Transverse colon (tissue), 4 donors: ENCODE measurements around the gene IRF9. TPM values are rescaled to one million over a fixed set of nuclear protein-coding genes. Genes with fewer than 3 reads are reported as not detected.

Experiments used
- DNase-seq: peaks from one replicate; pipeline ENCODE4 v3.0.0-alpha.2; 2019
- H3K27ac ChIP-seq, 4 donors: fragments of 200-600 bp; sonication (generic); 2 replicates each; pipeline ENCODE4 v1.5.1; 2016 to 2018; ENCODE audit warnings: inconsistent platforms in 4 of 4
- H3K27me3 ChIP-seq: fragments of 200-600 bp; sonication (generic); 2 replicates; pipeline ENCODE4 v1.5.1; 2017; ENCODE audit warnings: inconsistent platforms
- H3K36me3 ChIP-seq, 4 donors: fragments of 200-600 bp; sonication (generic); 2 replicates each; pipeline ENCODE4 v1.5.1; 2017 to 2019; ENCODE audit warnings: inconsistent platforms in 4 of 4
- H3K4me1 ChIP-seq, 4 donors: fragments of 200-600 bp; sonication (generic); 2 replicates each; pipeline ENCODE4 v1.5.1; 2017 to 2020; ENCODE audit warnings: inconsistent platforms in 4 of 4
- H3K4me3 ChIP-seq, 4 donors: fragments of 200-600 bp; sonication (generic); 1 replicate in 1 of 4; 2 replicates in 3 of 4; pipeline versions ENCODE4 v1.5.1 to v1.6.1; 2017 to 2019; ENCODE audit warnings: inconsistent platforms in 4 of 4
- H3K9me3 ChIP-seq, 2 donors: fragments of 200-600 bp; sonication (generic); 2 replicates each; pipeline ENCODE4 v1.5.1; 2017 to 2019; ENCODE audit warnings: inconsistent platforms in 2 of 2
- EP300 ChIP-seq: sonication (generic); formaldehyde crosslinking; IDR thresholded peaks from one replicate; pipeline ENCODE4 v1.6.1; 2017; ENCODE audit warnings: antibody characterized with exemption, low read depth
- POLR2A ChIP-seq: fragments of 450-650 bp; IDR thresholded peaks from one replicate; pipeline ENCODE4 v1.6.1; 2016; ENCODE audit warnings: antibody characterized with exemption, mild to moderate bottlenecking, moderate library complexity
- POLR2AphosphoS5 ChIP-seq, 3 donors: sonication (generic); formaldehyde crosslinking; IDR thresholded peaks; one replicate each; pipeline ENCODE4 v1.6.1; 2016; ENCODE audit warnings: antibody characterized with exemption in 3 of 3
- WGBS, 2 donors: methylation state at CpG; one replicate each; pipeline ENCODE4 v1.1.5; 2018; ENCODE audit warnings: low coverage in 1 of 2; 5-methylcytosine and 5-hydroxymethylcytosine counted together
- in situ Hi-C, 4 donors: fragments of 200-750 bp; cut with MboI; loops; one replicate each; pipeline versions ENCODE4 v1.15.0 to v1.15.1; 2017; ENCODE audit warnings: low sequenced_read_pairs in 3 of 4, low pct_ligation_motif_present in 1 of 4, low pct_unique_long_range_greater_than_20kb in 1 of 4
- intact Hi-C: fragments of 100-400 bp; cut with DNase I; formaldehyde crosslinking; loops from one replicate; pipeline ENCODE4 v1.15.1; 2023; ENCODE audit warnings: low total_unique reads
- small RNA-seq, 4 donors: library from RNA; depleted of rRNA; stranded (forward); fragments of <200 nt; gene quantifications; one replicate each; pipeline ENCODE3, GENCODE V24; 2016
- total RNA-seq, 4 donors: library from RNA; depleted of rRNA; stranded (reverse); fragments of >200 nt; gene quantifications; one replicate each; pipeline ENCODE4 v1.1.0, GENCODE V29; 2016
- TF ChIP-seq, protein P1 (sequence below), 5 experiments: fragments of 200-600 bp in 3 of 5; fragments of 450-650 bp in 2 of 5; sonication (generic) in 3 of 5; IDR thresholded peaks; 1 replicate in 2 of 5; 2 replicates in 3 of 5; pipeline ENCODE4 v1.5.1; 2016 to 2017; ENCODE audit warnings: antibody characterized with exemption in 5 of 5, inconsistent platforms in 3 of 5, mild to moderate bottlenecking in 2 of 5, moderate library complexity in 1 of 5

The IRF9 gene
- total RNA-seq, 4 donors from 2014 or later: 44.2 to 81.9 (median 52.4) TPM

DNA sequence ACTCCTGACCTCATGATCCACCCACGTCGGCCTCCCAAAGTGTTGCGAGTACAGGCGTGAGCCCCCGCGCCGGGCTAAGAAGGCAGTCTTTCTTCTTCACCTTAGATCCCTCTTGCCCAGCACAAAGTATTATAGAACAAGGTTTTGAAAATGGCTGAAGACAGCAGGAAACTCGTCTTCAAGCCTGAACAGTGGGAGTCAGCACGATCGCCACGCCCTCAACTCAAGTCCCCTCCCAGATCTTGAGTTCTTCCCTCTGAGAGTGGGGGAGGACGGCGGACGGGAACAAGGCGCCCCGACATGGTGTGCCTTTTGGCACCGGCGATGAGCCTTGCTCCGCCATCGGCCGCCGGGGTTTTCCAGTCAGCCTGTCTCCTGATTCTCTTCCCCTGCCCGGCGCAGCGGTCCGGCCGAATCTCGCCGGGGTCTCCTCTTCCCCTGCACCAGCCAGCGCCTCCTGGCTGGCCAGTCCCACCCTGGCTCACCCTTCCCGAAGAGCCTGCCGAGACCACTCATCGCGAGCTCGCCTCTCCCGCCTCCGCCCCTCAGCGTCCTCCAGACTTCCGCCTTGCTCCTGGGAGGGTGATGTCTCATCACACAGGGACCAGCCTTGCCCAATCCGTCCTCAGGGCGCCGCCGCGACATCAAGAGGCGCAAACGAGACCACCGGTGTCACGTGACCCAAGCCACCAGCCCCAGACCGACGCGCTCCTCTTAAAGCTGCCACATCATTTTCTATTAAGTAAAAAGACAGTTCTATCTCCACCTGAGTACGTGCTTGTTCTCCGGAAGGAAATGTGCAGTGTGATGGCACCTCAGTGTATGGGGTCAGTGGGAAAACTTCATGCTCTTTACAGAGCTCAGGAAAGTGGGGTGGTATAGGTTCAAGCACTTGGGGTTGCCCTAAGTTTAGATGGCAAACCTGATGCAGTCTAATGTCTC lies 52.1 kb downstream of the IRF9 start, which contains the start of gene CHMP4A:
Gene CHMP4A (minus strand): TSS at position 565 of the 942 bp plus-strand sequence. CDS start 49 bp downstream, at position 516.
- WGBS, 2 donors: 0 to 1% methylated on average over 5 to 53 of the region's 53 CpGs
- Histone ChIP-seq H3K4me3 (peak within 1 kb of the TSS; percentile 62 to 79 (median 66)), H3K27me3 (no peaks in the 10 kb centered on the region), H3K9me3 (no peaks in the 10 kb centered on the region), H3K4me1 (peaks cover 15 to 34% (median 19%) of the 10 kb centered on the region in 4 donors), H3K27ac (peak within 1 kb of the TSS; percentile 97), H3K36me3 (peaks cover 0 to 18% (median 9%) of the 10 kb centered on the region in 4 donors)
- TF ChIP-seq, protein P1, sequence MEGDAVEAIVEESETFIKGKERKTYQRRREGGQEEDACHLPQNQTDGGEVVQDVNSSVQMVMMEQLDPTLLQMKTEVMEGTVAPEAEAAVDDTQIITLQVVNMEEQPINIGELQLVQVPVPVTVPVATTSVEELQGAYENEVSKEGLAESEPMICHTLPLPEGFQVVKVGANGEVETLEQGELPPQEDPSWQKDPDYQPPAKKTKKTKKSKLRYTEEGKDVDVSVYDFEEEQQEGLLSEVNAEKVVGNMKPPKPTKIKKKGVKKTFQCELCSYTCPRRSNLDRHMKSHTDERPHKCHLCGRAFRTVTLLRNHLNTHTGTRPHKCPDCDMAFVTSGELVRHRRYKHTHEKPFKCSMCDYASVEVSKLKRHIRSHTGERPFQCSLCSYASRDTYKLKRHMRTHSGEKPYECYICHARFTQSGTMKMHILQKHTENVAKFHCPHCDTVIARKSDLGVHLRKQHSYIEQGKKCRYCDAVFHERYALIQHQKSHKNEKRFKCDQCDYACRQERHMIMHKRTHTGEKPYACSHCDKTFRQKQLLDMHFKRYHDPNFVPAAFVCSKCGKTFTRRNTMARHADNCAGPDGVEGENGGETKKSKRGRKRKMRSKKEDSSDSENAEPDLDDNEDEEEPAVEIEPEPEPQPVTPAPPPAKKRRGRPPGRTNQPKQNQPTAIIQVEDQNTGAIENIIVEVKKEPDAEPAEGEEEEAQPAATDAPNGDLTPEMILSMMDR (IDR thresholded peaks at IDR 0.05): peak in 1 of 5 experiments; percentile 37
- peak; percentile 98 for TF ChIP-seq POLR2A
- no peak for TF ChIP-seq EP300
- peak; percentile 96 to 99 (median 99) for TF ChIP-seq POLR2AphosphoS5 (IDR thresholded peaks at IDR 0.05)
- DNase-seq: peak; percentile 97
- intact Hi-C loops (no loop called here), in situ Hi-C loops (no loop called here)

DNA sequence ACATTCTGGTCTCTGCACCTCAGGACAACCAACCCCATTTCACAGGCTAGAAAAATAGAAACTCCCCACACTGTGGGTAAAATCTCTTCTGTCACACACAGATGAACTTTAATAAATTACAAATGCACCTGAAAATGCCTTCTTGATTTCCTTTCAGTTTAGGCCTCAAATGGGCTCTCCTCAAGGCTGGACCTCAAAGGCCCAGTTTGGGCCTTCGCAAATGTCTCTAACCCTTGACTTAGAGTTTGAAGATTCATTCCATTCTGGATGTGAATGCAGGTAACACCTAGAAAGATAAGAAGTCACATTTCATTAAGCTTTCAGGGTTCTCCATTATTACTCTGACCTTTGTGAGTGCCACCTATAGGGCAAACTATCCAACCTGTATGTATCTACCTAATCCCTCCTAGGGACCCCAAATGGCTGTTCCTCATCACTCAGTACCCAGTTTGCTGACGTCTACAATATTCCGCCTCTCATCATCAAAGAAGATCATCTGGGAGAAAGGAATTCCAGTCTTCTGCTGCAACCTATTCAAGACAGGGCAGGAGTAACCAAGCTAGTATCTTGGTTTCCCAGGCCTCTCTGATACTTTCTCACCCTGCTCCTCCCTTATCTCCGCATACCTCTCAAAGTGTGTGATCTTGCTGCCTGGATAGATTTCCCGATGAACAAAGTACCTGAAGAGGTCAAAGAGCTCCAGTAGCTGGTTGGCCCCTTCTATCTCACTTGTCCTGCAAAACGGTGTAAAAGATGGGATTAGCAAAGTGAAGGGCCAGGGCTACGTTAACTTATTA lies 53.0 kb downstream of the IRF9 start:
- H3K4me1 ChIP-seq: peaks cover 15 to 34% (median 19%) of the 10 kb centered on the region in 4 donors
- WGBS, 2 donors: 89 to 92% methylated on average over 5 to 7 of the region's 7 CpGs
- no peak for DNase-seq

DNA sequence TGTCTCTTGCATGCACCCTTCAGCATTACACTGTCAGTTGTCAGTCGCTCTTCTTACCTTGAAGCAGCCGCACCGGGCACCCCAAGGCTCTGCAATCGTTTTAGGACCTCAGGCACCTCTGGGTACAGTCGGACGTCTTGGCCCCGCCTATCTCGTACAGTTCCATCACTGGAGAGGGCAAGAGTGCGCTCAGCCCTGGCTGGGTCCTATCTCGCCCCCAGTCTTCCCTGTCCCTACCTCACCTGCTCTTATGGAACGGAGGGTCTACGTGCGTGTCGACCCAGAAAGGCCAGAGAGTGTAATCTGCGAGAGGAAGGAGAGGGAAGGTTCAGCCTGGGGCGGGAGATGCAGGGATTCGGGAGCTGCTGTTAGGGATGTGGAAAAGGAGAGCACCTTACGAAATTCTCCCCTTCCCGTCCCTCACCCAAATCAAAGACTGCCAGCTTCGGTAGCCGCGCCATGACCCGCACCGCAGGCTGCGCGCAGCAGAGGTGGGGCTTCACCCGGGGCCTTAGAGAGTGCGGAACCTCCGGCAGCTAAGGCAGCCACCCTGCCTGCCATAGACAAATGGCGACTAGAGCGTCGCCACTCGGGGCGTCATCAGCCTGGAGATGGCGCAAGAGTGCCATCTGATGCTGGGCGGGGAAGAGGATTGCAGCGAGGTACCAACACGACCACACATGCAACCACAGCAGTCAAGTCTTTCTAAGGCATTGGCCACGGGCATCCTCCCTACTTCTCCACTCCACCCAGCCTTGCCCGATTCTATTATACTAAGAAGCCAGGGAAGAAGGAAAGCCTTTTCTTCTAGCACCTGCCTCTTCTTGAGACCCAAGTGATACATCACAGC lies 54.7 kb downstream of the IRF9 start, which contains the start of gene MDP1:
Gene MDP1 (minus strand): TSS at position 572 of the 850 bp plus-strand sequence. CDS start 111 bp downstream, at position 461.
- Histone ChIP-seq H3K27ac (peak within 1 kb of the TSS; percentile 88 to 97 (median 97)), H3K27me3 (no peaks in the 10 kb centered on the region), H3K36me3 (peaks cover 0 to 3% (median under 1%) of the 10 kb centered on the region in 4 donors), H3K4me3 (peak within 1 kb of the TSS; percentile 52 to 74 (median 69)), H3K9me3 (no peaks in the 10 kb centered on the region), H3K4me1 (peaks cover 15 to 34% (median 19%) of the 10 kb centered on the region in 4 donors)
- DNase-seq: peak; percentile 90
- WGBS, 2 donors: 0% methylated on average over 40 of the region's 40 CpGs; no CpG with 5 or more reads in 1 of the 2 donors
- intact Hi-C loops: no loop called here
- in situ Hi-C loops: no loop called here
- TF ChIP-seq EP300: no peak
- peak; percentile 87 to 94 (median 91) for TF ChIP-seq POLR2AphosphoS5 (IDR thresholded peaks at IDR 0.05)
- TF ChIP-seq, protein P1 (IDR thresholded peaks at IDR 0.05): peak; percentile 38 to 57 (median 42)
- peak; percentile 93 for TF ChIP-seq POLR2A

More for the DNA sequence above, 53.0 kb downstream of the IRF9 start:
- Histone ChIP-seq H3K9me3 (no peaks in the 10 kb centered on the region), H3K36me3 (peaks cover 0 to 18% (median 9%) of the 10 kb centered on the region in 4 donors), H3K27ac (peak overlapping the region; percentile 97), H3K4me3 (peak overlapping the region in 3 of 4 donors; percentile 62 to 79 (median 69)), H3K27me3 (no peaks in the 10 kb centered on the region)
- intact Hi-C loops (no loop called here), in situ Hi-C loops (no loop called here)
- TF ChIP-seq POLR2A: no peak
- TF ChIP-seq, protein P1 (IDR thresholded peaks at IDR 0.05): no peak

Small RNA genes lying within 50 kb of the gene (small RNA-seq; reads per million reads assigned to genes)
- gene AL136295.4: 0 reads per million in 4 donors
- 0 reads per million in 4 donors for gene CHMP4A
- 0 to 0.28 (median 0) reads per million in 4 donors for gene IPO4
- gene IRF9: 0 to 0.12 (median 0) reads per million in 4 donors
- gene MDP1: 0 reads per million in 4 donors
- gene RNA5SP383: 0.18 to 1.5 (median 0.99) reads per million in 4 donors

Other genes with a start within 250 kb of the IRF9 start
- gene DHRS4, start 207.5 kb upstream of the IRF9 start, total RNA-seq: 10 to 100 TPM; 29.9 to 54.9 (median 42.6) TPM
- 10 to 100 TPM; 18.1 to 38.9 (median 27.6) TPM for gene DHRS4L2, start 172.3 kb upstream of the IRF9 start, total RNA-seq
- 1 to 10 TPM in 3 of 4 donors, under 1 TPM in 1; 0.20 to 4.1 (median 3.0) TPM for gene CARMIL3, start 109.3 kb upstream of the IRF9 start, total RNA-seq
- gene CPNE6, start 89.7 kb upstream of the IRF9 start, total RNA-seq: 1 to 10 TPM in 1 of 4 donors, not detected in 3; 3.4 TPM
- gene PCK2, start 67.0 kb upstream of the IRF9 start, total RNA-seq: 100 to 1,000 TPM in 3 of 4 donors, 10 to 100 TPM in 1; 74.4 to 238 (median 130) TPM
- 100 to 1,000 TPM in 3 of 4 donors, 10 to 100 TPM in 1; 86.4 to 267 (median 198) TPM for gene DCAF11, start 46.5 kb upstream of the IRF9 start, total RNA-seq
- 1 to 10 TPM in 3 of 4 donors, not detected in 1; 1.1 to 2.9 (median 1.6) TPM for gene NRL, start 46.3 kb upstream of the IRF9 start, total RNA-seq
- 1 to 10 TPM in 2 of 4 donors, not detected in 2; 1.4 to 1.6 TPM for gene FITM1, start 30.6 kb upstream of the IRF9 start, total RNA-seq
- gene PSME1, start 25.1 kb upstream of the IRF9 start, total RNA-seq: 100 to 1,000 TPM in 2 of 4 donors, 10 to 100 TPM in 2; 38.8 to 198 (median 132) TPM
- 10 to 100 TPM in 2 of 4 donors, 1 to 10 TPM in 1, not detected in 1; 2.2 to 15.4 (median 12.3) TPM for gene EMC9, start 19.7 kb upstream of the IRF9 start, total RNA-seq
- gene PSME2, start 14.7 kb upstream of the IRF9 start, total RNA-seq: 10 to 100 TPM; 59.5 to 69.8 (median 68.5) TPM
- 100 to 1,000 TPM in 1 of 4 donors, 10 to 100 TPM in 3; 56.7 to 258 (median 71.2) TPM for gene RNF31, start 13.8 kb upstream of the IRF9 start, total RNA-seq
- 100 to 1,000 TPM in 1 of 4 donors, 10 to 100 TPM in 3; 11.3 to 112 (median 31.2) TPM for gene REC8, start 10.8 kb downstream of the IRF9 start, total RNA-seq
- gene IPO4, start 27.6 kb downstream of the IRF9 start, total RNA-seq: 10 to 100 TPM in 3 of 4 donors, 1 to 10 TPM in 1; 10.0 to 60.5 (median 37.3) TPM
- 100 to 1,000 TPM in 1 of 4 donors, 10 to 100 TPM in 3; 32.9 to 127 (median 63.9) TPM for gene TM9SF1, start 34.2 kb downstream of the IRF9 start, total RNA-seq
- not detected for gene TSSK4, start 44.4 kb downstream of the IRF9 start, total RNA-seq
- gene CHMP4A, start 52.2 kb downstream of the IRF9 start, total RNA-seq: 10 to 100 TPM in 3 of 4 donors, 1 to 10 TPM in 1; 7.0 to 81.3 (median 59.0) TPM
- gene MDP1, start 54.8 kb downstream of the IRF9 start, total RNA-seq: 100 to 1,000 TPM in 1 of 4 donors, 10 to 100 TPM in 3; 11.1 to 116 (median 40.2) TPM
- 100 to 1,000 TPM in 1 of 4 donors, 10 to 100 TPM in 3; 42.2 to 113 (median 69.9) TPM for gene NEDD8, start 71.1 kb downstream of the IRF9 start, total RNA-seq
- 10 to 100 TPM in 3 of 4 donors, 1 to 10 TPM in 1; 4.2 to 72.5 (median 46.3) TPM for gene GMPR2, start 71.7 kb downstream of the IRF9 start, total RNA-seq
- 100 to 1,000 TPM in 1 of 4 donors, 10 to 100 TPM in 3; 26.9 to 120 (median 42.2) TPM for gene TINF2, start 81.4 kb downstream of the IRF9 start, total RNA-seq
- gene TGM1, start 101.9 kb downstream of the IRF9 start, total RNA-seq: 10 to 100 TPM in 1 of 4 donors, 1 to 10 TPM in 2, not detected in 1; 1.4 to 96.5 (median 2.2) TPM
- 100 to 1,000 TPM in 1 of 4 donors, 10 to 100 TPM in 3; 47.3 to 227 (median 53.0) TPM for gene RABGGTA, start 110.3 kb downstream of the IRF9 start, total RNA-seq
- 100 to 1,000 TPM in 1 of 4 donors, 10 to 100 TPM in 3; 84.2 to 106 (median 94.6) TPM for gene DHRS1, start 138.5 kb downstream of the IRF9 start, total RNA-seq
- 10 to 100 TPM; 18.8 to 20.9 (median 19.3) TPM for gene NOP9, start 138.6 kb downstream of the IRF9 start, total RNA-seq
- 100 to 1,000 TPM in 1 of 4 donors, 10 to 100 TPM in 2, 1 to 10 TPM in 1; 6.7 to 168 (median 23.6) TPM for gene CIDEB, start 146.7 kb downstream of the IRF9 start, total RNA-seq
- gene LTB4R2, start 148.9 kb downstream of the IRF9 start, total RNA-seq: 10 to 100 TPM in 1 of 4 donors, 1 to 10 TPM in 3; 4.4 to 81.5 (median 7.1) TPM
- 1 to 10 TPM; 1.1 to 8.3 (median 6.2) TPM for gene LTB4R, start 150.2 kb downstream of the IRF9 start, total RNA-seq
- gene ADCY4, start 173.8 kb downstream of the IRF9 start, total RNA-seq: 10 to 100 TPM in 3 of 4 donors, 1 to 10 TPM in 1; 7.9 to 74.8 (median 21.3) TPM
- 100 to 1,000 TPM in 1 of 4 donors, 10 to 100 TPM in 3; 19.3 to 156 (median 53.6) TPM for gene RIPK3, start 178.7 kb downstream of the IRF9 start, total RNA-seq
- 10 to 100 TPM; 13.4 to 58.0 (median 20.9) TPM for gene NFATC4, start 206.9 kb downstream of the IRF9 start, total RNA-seq
- 10 to 100 TPM in 1 of 4 donors, 1 to 10 TPM in 3; 2.6 to 11.4 (median 9.0) TPM for gene NYNRIN, start 237.7 kb downstream of the IRF9 start, total RNA-seq